GM23338 (cell line): ENCODE measurements around the gene NFATC1. TPM values are rescaled to one million over a fixed set of nuclear protein-coding genes. Genes with fewer than 3 reads are reported as not detected.

ENCODE experiments used
- ATAC-seq: fragments of 200-7000 bp; cut with Tn5 transposase; 3 replicates; pipeline ENCODE4 v1.9.1; 2020
- DNase-seq: peaks from one replicate; pipeline ENCODE4 v3.0.0-alpha.2; 2015; ENCODE audit warnings: low spot score
- H2AFZ ChIP-seq: fragments of 200-600 bp; sonication (generic); 2 replicates; pipeline ENCODE4 v1.8.0; 2016; ENCODE audit warnings: antibody characterized with exemption, mild to moderate bottlenecking, moderate library complexity
- H3F3A ChIP-seq: fragments of 200-600 bp; sonication (generic); replicated peaks from 2 replicates; pipeline ENCODE4 v1.8.0; 2017; ENCODE audit warnings: antibody characterized with exemption, mixed run types, low read depth
- H3K27ac ChIP-seq: fragments of 200-600 bp; sonication (generic); 2 replicates; pipeline ENCODE4 v1.6.1; 2016; ENCODE audit warnings: low read depth
- H3K27me3 ChIP-seq: fragments of 200-600 bp; sonication (generic); 2 replicates; pipeline ENCODE4 v1.8.0; 2016; ENCODE audit warnings: mild to moderate bottlenecking, mixed run types, moderate library complexity; ENCODE audit not compliant: insufficient read depth
- H3K36me3 ChIP-seq: fragments of 200-600 bp; sonication (generic); 2 replicates; pipeline ENCODE4 v1.8.0; 2016; ENCODE audit warnings: mild to moderate bottlenecking; ENCODE audit not compliant: insufficient read depth
- H3K4me1 ChIP-seq: fragments of 200-600 bp; sonication (generic); 2 replicates; pipeline ENCODE4 v1.8.0; 2016; ENCODE audit warnings: mild to moderate bottlenecking, moderate library complexity; ENCODE audit not compliant: insufficient read depth
- H3K4me2 ChIP-seq: fragments of 200-600 bp; sonication (generic); 2 replicates; pipeline ENCODE4 v1.7.1; 2017; ENCODE audit warnings: mixed run types
- H3K4me3 ChIP-seq: fragments of 200-600 bp; sonication (generic); 2 replicates; pipeline ENCODE4 v1.6.1; 2016; ENCODE audit warnings: mixed run types
- H3K79me2 ChIP-seq: fragments of 200-600 bp; sonication (generic); replicated peaks from 2 replicates; pipeline ENCODE4 v1.8.0; 2017; ENCODE audit warnings: mild to moderate bottlenecking; ENCODE audit not compliant: insufficient read depth
- H3K9me2 ChIP-seq: fragments of 200-600 bp; sonication (generic); 2 replicates; pipeline ENCODE4 v1.8.0; 2017; ENCODE audit not compliant: insufficient read depth
- H4K20me1 ChIP-seq: fragments of 200-600 bp; sonication (generic); replicated peaks from 2 replicates; pipeline ENCODE4 v1.8.0; 2017; ENCODE audit warnings: mild to moderate bottlenecking; ENCODE audit not compliant: insufficient read depth
- H3K27ac Mint-ChIP-seq: 2 replicates; pipeline ENCODE4 v1.8.0; 2020; ENCODE audit warnings: inconsistent platforms, mild to moderate bottlenecking, moderate library complexity, mixed read lengths
- H3K27me3 Mint-ChIP-seq: 3 replicates; pipeline ENCODE4 v1.8.0; 2022; ENCODE audit warnings: low read depth, mild to moderate bottlenecking, moderate library complexity, mixed read lengths, inconsistent platforms; ENCODE audit not compliant: insufficient read depth, poor library complexity
- H3K36me3 Mint-ChIP-seq: 3 replicates; pipeline ENCODE4 v1.8.0; 2021; ENCODE audit warnings: low read depth, mild to moderate bottlenecking, inconsistent platforms, moderate library complexity, mixed read lengths
- H3K4me1 Mint-ChIP-seq: 3 replicates; pipeline ENCODE4 v1.8.0; 2020; ENCODE audit warnings: mild to moderate bottlenecking, inconsistent platforms, mixed read lengths
- H3K4me3 Mint-ChIP-seq: 3 replicates; pipeline ENCODE4 v1.8.0; 2021; ENCODE audit warnings: moderate library complexity, mild to moderate bottlenecking, inconsistent platforms, mixed read lengths
- H3K9me3 Mint-ChIP-seq: 3 replicates; pipeline ENCODE4 v1.8.0; 2020; ENCODE audit warnings: moderate library complexity, mild to moderate bottlenecking, inconsistent platforms, mixed read lengths
- CTCF ChIP-seq, 2 experiments: fragments of 200-600 bp in 1 of 2; sonication (generic) in 1 of 2; conservative IDR thresholded peaks; 2 replicates each; pipeline versions ENCODE4 v1.5.1 to v1.6.1; 2016 to 2017; ENCODE audit warnings: antibody characterized with exemption in 2 of 2, low read depth in 2 of 2, mild to moderate bottlenecking in 2 of 2, moderate library complexity in 1 of 2
- ETS1 ChIP-seq: IDR thresholded peaks from 2 replicates; pipeline ENCODE4 v1.6.1; 2016; ENCODE audit warnings: antibody characterized with exemption
- EZH2 ChIP-seq: fragments of 200-600 bp; sonication (generic); IDR thresholded peaks from one replicate; pipeline ENCODE4 v1.8.0; 2017; ENCODE audit warnings: antibody characterized with exemption, mild to moderate bottlenecking, low read depth; ENCODE audit not compliant: unreplicated experiment
- EZH2phosphoT487 ChIP-seq: fragments of 200-600 bp; sonication (generic); IDR thresholded peaks from one replicate; pipeline ENCODE4 v1.8.1; 2018; ENCODE audit warnings: antibody characterized with exemption; ENCODE audit not compliant: unreplicated experiment
- JUNB ChIP-seq: IDR thresholded peaks from one replicate; pipeline ENCODE4 v1.6.1; 2016; ENCODE audit warnings: antibody characterized with exemption; ENCODE audit not compliant: unreplicated experiment
- POLR2AphosphoS5 ChIP-seq: IDR thresholded peaks from 2 replicates; pipeline ENCODE4 v1.6.1; 2016; ENCODE audit warnings: antibody characterized with exemption, low read depth
- REST ChIP-seq: IDR thresholded peaks from one replicate; pipeline ENCODE4 v1.6.1; 2018; ENCODE audit warnings: antibody characterized with exemption; ENCODE audit not compliant: unreplicated experiment
- STAT1 ChIP-seq: IDR thresholded peaks from one replicate; pipeline ENCODE4 v1.6.1; 2016; ENCODE audit warnings: antibody characterized with exemption; ENCODE audit not compliant: unreplicated experiment
- ZNF462 ChIP-seq: fragments of 250-450 bp; sonication (Bioruptor Pico); IDR thresholded peaks from 2 replicates; pipeline ENCODE4 v1.5.0; 2020; ENCODE audit warnings: mild to moderate bottlenecking, moderate library complexity
- polyA plus RNA-seq: library from polyadenylated mRNA; unstranded; fragments of >200 nt; fragmentation: Nextera tagmentation; extraction: Ambion mirVana; gene quantifications from 2 replicates; pipeline ENCODE4 v1.2.1, GENCODE V29; 2016
- total RNA-seq: library from RNA; depleted of rRNA; stranded (reverse); fragments of >200 nt; shearing (Covaris generic); gene quantifications from 2 replicates; pipeline ENCODE4 v1.2.3, GENCODE V29; 2014

The NFATC1 gene
- total and polyA plus RNA-seq, 2 experiments from 2014 or later = 3.9 to 6.4 TPM

GRCh38 chr18:79392226-79392625 is 3.5 kb upstream of the NFATC1 start:
- 0 out of 2 replicates have a peak, but pooled peaks cover 8% of the 10 kb centered on the region for H3K4me1 ChIP-seq
- no peaks in the 10 kb centered on the region; the same call in 2 of the 3 replicates for H3K36me3 Mint-ChIP-seq
- H2AFZ ChIP-seq = no peak overlapping the region
- no peak for ATAC-seq
- no peaks in the 10 kb centered on the region; the same call in 1 of the 3 replicates for H3K9me3 Mint-ChIP-seq
- H3K79me2 ChIP-seq = no peaks in the 10 kb centered on the region
- peaks cover 75% of the 10 kb centered on the region for H3K27me3 ChIP-seq
- TF ChIP-seq STAT1 = no peak
- no peak overlapping the region for H3K27ac ChIP-seq
- peaks cover 60% of the 10 kb centered on the region for H3K27me3 Mint-ChIP-seq
- H3K36me3 ChIP-seq = no peaks in the 10 kb centered on the region
- no peak overlapping the region for H3K4me2 ChIP-seq
- H4K20me1 ChIP-seq = no peaks in the 10 kb centered on the region
- H3K27ac Mint-ChIP-seq = no peak overlapping the region
- no peaks in the 10 kb centered on the region; the same call in 1 of the 2 replicates for H3F3A ChIP-seq
- no peak for DNase-seq
- H3K4me3 Mint-ChIP-seq = no peak overlapping the region; the same call in 2 of the 3 replicates
- no peaks in the 10 kb centered on the region for H3K9me2 ChIP-seq
- H3K4me1 Mint-ChIP-seq = peaks cover 13% of the 10 kb centered on the region
- H3K4me3 ChIP-seq = no peak overlapping the region

GRCh38 chr18:79393181-79393634 is 2.5 kb upstream of the NFATC1 start:
- peak overlapping the region; percentile 65 for H3K4me3 ChIP-seq
- H3K36me3 ChIP-seq = no peaks in the 10 kb centered on the region
- peaks cover 8% of the 10 kb centered on the region for H3K4me1 Mint-ChIP-seq
- H3K36me3 Mint-ChIP-seq = no peaks in the 10 kb centered on the region; the same call in 2 of the 3 replicates
- no peaks in the 10 kb centered on the region for H3K79me2 ChIP-seq
- no peaks in the 10 kb centered on the region; the same call in 1 of the 2 replicates for H4K20me1 ChIP-seq
- peaks cover 10% of the 10 kb centered on the region; the same call in 1 of the 2 replicates for H3K4me1 ChIP-seq
- ATAC-seq (peak; percentile 5; the same call in 2 of the 3 replicates), DNase-seq (no peak)
- peaks cover 85% of the 10 kb centered on the region for H3K27me3 ChIP-seq
- no peaks in the 10 kb centered on the region for H3K9me2 ChIP-seq
- peak overlapping the region; percentile 77 for H3K4me3 Mint-ChIP-seq
- no peak overlapping the region for H3K27ac Mint-ChIP-seq
- H3K27me3 Mint-ChIP-seq = peaks cover 65% of the 10 kb centered on the region
- H3K9me3 Mint-ChIP-seq = no peaks in the 10 kb centered on the region; the same call in 1 of the 3 replicates
- H3F3A ChIP-seq = no peaks in the 10 kb centered on the region; the same call in 1 of the 2 replicates
- no peak overlapping the region for H3K27ac ChIP-seq
- peak overlapping the region; percentile 90 for H3K4me2 ChIP-seq
- H2AFZ ChIP-seq = peak overlapping the region; percentile 89
- no peak for TF ChIP-seq ZNF462
- no peak for TF ChIP-seq POLR2AphosphoS5
- TF ChIP-seq EZH2phosphoT487 = no peak
- no peak for TF ChIP-seq ETS1
- TF ChIP-seq JUNB = no peak
- TF ChIP-seq REST = no peak
- no peak for TF ChIP-seq EZH2
- TF ChIP-seq CTCF (conservative IDR thresholded peaks at IDR 0.05; ENCODE audit: low read depth in 2 of 2) = no peak
